T-helper 9 cell (primary cell): Measurements from ENCODE around the gene RDM1.
"Not testable (repeated sequence)": the region's sequence is repeated elsewhere in the genome, so short reads cannot be mapped to it uniquely, and the experiment has no call there.

Experiments used
- DNase-seq: peaks from one replicate; pipeline ENCODE4 v3.0.0-alpha.2; 2020
- total RNA-seq, 2 donors: gene quantifications; one replicate each; lab custom pipeline; 2026; lab: John Stamatoyannopoulos, UW

RDM1 gene, protein sequence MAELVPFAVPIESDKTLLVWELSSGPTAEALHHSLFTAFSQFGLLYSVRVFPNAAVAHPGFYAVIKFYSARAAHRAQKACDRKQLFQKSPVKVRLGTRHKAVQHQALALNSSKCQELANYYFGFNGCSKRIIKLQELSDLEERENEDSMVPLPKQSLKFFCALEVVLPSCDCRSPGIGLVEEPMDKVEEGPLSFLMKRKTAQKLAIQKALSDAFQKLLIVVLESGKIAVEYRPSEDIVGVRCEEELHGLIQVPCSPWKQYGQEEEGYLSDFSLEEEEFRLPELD
- total RNA-seq: 0.21 to 0.24 reads per million in 2 donors

DNA sequence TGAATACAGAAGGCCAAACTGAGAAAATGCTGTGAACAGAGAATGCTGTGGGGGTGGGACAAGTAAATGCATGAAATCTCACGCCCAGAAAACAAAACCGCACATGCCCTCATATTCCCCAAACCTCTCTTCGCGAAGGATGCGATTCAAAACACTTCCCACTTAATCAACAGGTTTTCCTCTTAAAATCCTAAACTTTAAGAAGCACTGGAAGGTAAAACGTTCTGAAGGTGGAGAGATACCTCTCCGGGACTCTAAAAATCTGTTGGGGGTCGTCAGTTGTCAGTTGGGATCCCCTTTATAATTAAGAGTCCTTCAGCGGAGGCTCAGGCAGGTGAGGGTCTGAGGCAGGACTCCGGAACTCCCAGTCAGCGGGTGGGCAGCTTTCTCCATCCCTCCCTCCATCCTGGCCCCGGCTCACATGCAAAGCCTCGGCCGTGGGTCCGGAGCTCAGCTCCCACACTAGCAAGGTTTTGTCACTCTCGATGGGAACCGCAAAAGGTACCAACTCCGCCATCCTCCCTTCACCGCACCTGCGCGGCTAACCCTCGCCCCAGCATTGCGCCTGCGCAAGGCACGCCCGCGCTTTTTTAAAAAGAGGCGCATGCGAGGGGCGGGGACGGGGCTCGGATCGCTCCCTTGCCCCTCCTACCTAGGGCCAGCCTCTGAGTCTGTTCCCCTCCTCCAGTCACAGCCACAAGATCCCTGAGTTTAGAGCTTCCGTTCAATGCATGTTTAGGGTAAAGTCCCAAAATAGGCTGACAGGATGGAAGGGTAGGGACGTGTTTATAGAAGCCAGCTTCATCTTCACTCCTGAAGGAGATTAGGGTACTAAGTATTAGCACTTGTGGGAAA is at the start of gene RDM1:
Gene RDM1 (minus strand): TSS at position 563 of the 855 bp plus-strand sequence. CDS start 46 bp downstream, at position 517.
- peak; percentile 63 for DNase-seq

DNA sequence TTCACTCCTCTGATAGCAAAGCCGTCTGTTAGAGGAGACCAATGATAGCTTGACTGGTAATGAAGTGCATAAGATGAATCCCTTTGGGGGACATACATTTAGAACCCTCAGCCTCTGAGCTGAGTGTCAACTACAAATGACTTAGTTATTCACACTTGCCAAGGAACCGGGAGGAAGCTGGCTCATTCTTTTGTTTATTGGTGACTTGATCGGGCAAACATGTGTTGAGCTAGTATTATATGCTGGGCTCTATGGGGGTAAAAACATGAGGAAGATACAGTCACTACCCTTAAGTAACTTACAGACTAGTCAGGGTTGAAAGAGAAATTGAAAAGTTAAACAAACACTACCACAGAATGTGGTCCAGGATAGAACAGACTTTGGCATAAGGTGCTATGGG is 47.8 kb upstream of the RDM1 start:
- no peak for DNase-seq

DNA sequence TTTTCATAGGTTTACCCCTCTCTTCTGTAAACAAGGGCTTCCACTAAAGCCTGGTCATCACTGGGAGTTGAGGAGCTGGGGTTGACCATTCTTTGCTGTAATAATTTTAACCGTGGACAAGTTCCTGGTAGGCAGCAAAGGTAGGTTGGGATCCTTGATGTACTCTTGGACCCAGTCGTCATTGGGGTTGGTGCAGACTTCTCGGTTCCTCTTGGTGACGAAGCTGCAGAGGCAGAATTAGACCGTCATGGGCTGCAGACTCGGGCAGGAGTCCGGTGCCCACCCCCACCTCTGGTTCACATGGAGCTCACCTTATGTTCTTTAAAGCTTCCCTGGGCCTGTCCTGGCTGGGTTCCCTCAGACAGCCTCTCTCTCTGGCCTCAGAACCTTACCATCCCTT is 46.9 kb upstream of the RDM1 start:
- DNase-seq: no peak

DNA sequence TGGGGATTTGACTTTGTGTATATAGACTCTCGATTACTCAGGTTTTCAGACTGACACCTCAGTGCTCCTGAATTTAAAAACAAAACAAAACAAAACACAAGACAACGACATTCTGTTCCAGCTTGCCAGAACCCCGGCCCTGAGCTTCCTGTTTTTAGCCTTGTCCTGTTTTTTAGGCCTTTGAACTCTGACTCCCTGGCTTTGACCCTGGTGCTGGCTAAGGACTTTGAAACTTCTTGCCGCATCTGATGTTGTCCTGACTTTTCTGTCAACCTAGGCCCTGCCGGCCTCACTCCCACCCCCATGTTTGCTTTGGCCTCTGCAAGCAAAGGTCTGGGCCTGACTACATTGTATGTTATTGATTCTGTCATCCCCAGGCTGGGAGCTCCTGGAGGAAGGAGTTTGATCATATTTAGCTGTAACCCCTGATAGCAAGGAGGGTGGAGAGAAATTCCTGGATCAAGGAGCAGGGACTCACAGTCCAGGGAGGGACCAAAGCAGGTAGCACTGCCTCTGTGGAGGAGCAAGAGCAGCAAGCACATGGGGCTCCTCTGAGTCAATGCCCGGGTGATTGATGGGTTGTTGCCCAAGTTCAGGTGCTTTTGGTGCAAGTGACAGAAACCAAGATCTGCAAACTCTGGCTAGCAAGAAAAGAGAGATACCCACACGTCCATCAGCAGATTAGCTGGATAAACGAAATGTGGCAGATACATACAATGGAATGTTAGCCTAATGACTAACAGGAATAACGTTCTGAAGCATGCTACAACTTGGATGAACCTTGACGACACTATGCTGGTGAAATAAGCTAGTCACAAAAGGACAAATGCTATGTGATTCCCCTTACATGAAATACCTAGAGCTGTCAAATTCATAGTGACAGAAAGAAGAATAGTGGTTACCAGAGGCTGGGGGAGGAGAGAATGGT is 43.0 kb upstream of the RDM1 start:
- DNase-seq: no peak

DNA sequence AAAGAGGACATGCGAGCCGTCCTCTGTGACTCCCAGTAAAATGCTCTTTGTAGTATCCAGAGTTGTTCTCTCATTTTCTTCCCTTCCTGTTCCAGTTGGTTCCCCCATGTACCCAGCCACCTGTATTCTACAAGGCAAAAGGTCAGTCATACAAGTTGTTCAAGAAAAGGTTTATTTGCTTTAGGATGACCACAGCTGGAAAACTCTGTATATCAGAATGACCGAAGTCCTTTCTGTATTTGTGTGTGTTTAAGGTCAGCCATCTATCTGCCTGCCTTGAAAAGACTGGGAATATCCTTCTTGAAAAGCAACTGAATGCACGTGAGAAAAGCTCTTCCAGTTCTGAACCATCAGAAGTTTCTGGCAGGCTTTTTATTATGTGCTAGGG is 42.4 kb upstream of the RDM1 start:
- DNase-seq: no peak

DNA sequence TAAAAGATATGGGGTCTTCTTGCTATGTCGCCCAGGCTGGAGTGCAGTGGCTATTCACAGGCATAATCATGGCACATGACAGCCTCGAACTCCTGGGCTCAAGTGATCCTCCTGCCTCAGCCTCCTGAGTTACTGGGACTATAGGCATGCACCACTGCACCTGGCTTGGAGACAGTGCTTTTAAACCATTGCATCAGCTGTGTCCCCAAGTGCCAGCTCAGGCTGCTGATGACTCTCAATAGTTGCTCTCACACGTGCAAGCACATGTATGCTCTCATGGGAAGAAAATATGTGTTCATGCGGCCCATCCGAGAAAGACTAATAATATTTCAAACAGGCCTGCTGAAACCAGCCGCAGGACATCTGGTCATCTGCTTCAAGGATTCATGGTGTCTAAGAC is 42.0 kb upstream of the RDM1 start:
- no peak for DNase-seq

DNA sequence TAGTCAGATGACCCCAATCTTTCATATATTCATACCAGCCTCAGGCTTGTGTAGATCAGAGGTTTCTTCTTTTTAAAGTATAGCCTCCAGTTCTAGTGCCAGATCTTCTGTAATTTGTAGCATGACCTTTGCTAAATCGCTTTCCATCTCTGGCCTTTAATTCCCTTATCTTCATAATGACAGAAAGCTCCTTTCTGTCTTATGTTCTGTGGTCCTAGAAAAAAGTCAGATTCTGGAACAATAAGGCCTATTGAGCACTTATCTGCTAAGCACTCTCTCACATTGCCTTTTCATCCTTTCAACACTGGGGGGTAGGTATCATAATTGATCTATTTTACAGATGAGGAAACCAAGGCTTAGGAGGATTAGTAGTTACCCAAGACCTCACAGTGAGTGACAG is 41.5 kb upstream of the RDM1 start:
- DNase-seq: no peak

DNA sequence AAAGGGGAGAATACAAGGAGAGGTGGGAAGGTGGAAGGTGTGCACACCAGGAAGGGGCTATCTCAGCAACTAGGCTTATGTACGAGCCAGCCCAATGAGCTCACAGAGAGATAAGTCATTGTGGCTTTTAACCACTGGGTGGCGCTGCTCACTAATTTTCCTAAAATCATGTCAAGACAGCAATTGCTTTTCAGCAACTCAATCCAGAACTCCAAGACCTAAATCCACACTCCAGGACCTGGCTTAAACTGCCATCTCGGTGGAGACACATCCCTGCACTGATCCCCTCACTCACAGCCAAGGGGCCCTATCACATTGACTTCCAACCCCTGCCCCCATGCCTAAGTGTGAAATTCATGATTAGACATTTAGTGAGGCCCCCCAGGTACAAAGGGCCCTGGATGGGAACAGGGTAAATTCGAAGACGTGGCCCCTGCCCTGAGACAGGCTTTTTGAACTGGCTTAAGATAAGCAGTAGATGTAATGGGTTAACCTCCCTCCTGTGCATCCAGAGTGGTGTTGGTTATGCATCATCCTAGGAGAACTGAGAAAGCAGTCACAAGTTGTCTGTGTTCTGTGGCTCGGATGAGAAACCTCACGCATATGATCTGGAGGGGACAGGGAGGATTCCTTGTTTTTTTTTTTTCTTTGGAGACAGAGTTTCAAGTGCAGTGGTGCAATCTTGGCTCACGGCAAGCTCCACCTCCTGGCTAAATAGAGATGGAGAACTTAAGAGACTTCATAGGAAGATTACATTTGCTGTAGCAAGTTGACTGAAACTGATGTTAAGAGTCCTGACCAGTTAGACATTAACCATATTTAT is 39.2 kb upstream of the RDM1 start:
- DNase-seq: peak; percentile 63

DNA sequence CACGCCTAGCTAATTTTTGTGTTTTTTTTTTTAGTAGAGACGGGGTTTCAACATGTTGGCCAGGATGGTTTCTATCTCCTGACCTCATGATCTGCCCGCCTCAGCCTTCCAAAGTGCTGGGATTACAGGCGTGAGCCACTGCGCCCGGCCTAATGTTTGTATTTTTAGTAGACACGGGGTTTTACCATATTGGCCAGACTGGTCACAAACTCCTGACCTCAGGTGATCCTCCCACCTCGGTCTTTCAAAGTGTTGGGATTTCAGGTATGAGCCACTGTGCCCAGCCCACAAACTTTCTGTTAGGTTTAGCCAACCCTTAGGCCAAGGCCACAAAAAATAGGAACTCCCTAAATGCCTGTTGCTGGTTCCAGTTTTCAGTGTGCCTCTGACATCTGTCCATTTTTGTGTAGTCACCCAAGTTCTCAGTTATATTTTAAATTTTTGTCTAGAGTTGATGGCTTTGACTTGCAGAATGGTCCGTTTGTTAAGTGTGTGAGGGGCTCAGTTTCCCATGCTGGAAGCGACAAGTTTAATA is 38.0 kb upstream of the RDM1 start:
- DNase-seq: no peak

DNA sequence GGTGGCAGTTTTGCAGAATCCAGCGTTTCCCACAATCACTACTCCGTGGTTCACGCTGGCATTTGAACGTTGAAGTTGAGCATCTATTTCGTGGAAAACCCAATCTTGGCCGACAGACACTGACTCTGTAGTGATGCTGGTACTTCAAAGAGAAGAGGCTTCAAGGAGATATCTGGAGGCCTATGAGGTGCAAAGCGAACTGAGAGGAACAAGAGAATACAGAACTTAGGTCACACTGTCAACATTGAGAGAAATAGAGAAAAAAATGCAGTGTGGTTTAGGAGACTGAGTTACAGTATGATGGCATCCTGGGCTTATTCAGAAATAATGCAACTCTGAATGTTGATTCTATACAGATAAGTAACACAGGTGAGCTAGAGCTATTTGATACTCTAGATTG is 34.7 kb upstream of the RDM1 start:
- no peak for DNase-seq

DNA sequence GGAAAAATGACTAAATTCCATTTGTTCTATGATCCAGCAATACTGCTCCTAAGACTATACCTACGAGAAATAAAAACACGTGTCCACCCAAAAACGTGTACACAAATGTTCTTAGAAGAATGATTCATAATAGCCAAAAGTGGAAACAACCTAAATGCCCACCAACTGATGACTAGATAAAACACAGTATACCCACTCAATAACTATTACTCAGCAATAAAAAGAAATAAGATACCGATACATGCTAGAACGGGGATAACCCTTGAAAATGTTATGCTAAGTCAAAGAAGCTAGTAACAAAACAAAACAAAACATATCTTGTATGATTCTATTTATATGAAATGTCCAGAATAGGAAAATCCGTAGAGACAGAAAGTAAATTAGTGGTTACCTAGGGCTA is 33.1 kb upstream of the RDM1 start:
- DNase-seq: no peak

DNA sequence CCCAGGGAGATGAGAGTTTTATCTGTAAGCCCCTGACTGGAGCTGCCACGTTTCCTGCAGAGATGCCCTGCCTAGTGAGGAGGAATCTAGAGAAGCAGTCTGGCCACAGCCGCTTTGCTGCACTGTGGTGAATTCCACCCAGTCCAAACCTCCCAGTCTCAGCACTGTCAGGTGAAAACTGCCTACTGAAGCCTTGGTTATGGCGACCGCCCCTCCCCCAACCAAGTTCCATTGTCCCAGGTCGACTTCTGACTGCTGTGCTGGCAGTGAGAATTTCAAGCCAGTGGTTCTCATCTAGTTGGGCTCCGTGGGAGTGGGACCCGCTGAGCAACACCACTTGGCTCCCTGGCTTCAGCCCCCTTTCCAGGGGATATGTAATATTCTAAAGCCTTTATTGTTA is 23.1 kb upstream of the RDM1 start:
- DNase-seq: no peak

DNA sequence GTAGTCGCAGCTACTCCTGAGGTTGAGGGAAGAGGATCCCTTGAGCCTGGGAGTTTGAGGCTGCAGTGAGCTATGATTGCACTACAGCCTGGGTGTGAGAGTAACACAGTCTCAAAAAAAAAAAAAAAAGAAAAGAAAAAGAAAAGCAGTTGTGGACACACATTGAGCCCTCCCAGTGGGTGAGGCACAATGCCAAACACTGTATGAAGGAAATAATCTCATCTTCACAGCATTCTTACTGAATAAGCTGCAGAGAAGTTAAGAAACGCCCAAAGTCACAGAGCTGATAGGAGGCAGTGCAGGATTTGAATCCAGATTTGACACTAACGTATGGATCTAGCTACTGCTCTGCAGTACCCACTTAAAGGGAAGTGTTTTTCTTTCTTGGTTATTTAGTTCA is 18.8 kb upstream of the RDM1 start:
- no peak for DNase-seq

DNA sequence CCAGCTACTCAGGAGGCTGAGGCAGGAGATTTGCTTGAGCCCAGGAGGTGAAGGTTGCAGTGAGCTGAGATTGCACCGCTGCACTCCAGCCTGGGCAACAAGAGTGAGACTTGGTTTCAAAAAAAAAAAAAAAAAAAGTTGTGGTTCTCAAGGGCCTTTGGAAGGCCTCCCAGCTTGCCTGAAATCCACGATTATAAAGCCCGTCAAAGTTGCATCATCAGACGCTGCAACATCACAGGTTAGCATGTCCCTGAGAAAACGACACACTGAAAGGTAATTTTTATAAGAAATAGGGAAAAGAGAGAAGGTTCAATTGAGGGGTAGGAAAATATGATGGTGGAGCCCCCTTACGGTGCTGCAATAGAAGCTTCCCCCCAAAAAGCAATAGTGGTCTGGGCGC is 17.5 kb upstream of the RDM1 start:
- DNase-seq: no peak

DNA sequence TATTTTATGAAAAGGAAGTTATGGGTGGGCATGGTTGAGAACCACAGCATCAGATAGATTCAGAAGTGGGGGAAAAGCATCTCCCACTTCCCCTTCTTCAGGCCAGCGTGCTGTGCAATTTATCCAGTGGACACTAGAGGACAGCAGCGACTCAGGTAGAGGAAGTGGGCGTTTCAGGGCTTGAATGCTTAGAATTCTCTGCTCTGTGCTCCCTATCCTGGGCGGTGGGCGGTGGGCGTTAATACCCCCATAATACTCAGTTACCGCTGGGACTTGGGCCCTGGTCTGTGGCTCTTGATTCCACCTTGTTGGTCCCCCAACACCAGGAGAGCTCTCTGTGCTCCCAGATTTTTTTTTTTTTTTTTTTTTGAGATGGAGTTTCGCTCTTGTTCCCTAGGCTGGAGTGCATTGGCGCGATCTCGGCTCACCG is 16.6 kb upstream of the RDM1 start:
- peak; percentile 12 for DNase-seq

DNA sequence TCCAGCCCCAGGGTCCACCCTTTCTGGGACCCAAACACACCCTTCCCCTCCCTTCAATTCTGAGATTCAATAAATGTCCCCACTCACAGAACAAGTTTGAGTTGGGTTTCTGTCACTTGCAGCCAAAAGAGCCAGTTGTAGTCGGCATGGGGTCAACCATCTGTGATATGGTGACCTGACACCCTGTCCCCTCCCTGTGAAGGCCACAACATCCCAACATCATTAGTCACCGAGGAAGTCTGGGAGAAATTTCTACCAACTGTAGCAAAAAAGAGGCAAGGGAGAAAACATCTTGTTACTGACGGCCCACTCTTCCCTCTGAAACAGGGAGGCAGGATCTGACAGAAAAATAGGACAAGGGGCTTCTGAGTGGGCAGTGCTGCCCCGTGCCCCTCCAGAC is 13.6 kb upstream of the RDM1 start:
- DNase-seq: no peak

DNA sequence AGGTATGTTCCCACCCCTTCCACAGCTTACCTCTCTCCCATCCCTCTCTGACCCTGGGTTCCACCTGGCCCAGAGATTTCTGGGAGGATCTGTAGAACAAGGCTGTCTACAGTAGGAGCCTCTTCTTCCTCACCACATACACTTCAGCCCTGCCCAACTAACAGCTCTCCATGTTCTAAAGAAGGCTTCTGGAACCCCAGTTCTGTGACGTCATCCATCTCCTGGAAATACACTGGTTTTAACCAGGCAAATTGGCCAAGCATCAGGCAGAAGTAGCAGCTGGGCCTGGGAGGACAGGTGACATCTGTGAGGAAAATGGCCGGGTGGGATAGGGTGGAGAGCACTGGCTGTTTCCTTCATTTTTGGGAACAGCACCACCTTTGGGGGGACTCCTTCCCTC is 13.0 kb upstream of the RDM1 start, which contains the start of gene LYZL6:
Gene LYZL6 (minus strand): TSS at position 177 of the 400 bp plus-strand sequence. CDS start 4,357 bp downstream, outside the sequence.
- DNase-seq: no peak

DNA sequence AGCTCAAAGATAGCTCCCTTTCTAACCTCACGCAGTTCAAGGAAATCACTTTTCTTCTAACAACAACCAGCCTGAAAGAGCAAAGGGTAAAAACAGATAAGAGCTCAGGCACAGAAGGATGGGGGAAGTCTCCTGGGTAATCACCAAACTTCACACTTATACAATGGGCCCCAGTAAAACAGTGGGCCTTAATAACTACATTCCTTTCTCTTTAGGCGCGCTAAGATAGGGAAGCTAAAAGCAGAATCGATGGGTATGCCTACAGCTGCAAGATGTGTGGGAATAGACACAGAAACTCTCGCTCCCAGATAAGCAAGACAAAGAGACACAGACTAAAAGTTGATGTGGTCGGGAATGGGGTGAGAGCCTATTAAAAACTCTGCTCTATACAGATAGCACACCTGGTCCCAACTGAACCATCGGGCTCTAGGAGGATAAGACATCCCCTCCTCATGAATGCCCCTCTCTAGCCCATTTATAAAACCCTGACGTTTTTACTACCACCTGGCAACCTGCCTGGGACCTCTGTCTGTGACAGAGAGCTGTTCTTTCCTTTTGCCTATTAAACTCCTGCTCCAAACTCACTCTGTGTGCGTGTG is 12.1 kb upstream of the RDM1 start:
- DNase-seq: no peak

DNA sequence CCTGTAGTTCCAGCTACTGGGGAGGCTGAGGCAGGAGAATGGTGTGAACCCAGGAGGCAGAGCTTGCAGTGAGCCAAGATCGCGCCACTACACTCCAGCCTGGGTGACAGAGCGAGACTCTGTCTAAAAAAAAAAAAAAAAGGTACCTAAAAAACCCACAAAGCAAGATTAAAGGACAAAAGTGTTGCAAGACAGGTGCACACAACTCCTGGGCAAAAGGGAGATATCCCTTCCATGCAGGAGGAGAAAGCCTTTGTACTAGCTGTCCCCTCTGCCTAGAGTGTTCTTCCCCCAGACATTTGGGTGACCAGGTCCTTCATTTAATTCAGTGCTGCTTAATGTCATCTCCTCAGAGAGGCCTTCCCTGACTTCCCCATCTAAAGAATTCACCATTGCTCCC is 7.9 kb upstream of the RDM1 start:
- not testable (repeated sequence) for DNase-seq

DNA sequence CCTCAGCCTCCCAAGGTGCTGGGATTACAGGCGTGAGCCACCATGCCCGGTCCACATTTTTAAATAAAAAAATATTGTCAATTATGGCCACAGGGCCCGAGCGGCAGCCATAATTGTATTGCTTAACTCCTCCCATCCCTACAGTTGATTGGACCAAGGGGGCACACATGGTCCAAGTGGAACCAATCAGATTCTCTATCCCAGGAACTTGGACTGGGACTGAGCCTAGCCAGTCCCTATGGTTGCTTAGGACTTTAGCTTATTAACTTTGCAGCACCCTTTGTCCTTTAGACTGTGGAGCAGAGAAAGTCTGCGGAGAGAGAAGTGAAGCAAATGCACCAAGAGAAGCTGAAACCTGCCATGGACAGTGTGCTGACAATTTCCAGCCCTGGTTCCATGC is 5.5 kb upstream of the RDM1 start:
- no peak for DNase-seq

DNA sequence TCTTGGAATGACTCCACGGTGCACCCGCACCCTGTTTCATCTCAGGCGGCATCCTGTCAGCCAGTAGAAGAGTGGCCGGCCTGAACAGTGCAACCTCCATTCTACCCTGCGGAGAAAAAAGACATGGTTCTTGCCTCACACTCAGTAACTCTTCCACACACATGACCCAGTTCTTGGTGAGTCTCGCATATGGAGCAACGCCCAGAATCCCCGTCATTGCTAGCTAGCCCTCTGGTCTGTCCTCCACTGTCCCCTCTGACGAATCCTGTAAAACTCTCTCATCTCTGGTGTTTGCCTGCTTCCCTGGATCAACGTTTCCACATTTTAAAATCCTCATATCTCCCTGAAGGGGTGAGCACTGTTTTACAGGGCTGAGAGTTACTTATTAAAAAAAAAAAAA is 4.2 kb upstream of the RDM1 start:
- no peak for DNase-seq
